ENCODE data around the gene RUVBL2.
A peak's percentile ranks its signal among the peaks of the same experiment; 100 is the strongest.

RUVBL2 gene

DNA sequence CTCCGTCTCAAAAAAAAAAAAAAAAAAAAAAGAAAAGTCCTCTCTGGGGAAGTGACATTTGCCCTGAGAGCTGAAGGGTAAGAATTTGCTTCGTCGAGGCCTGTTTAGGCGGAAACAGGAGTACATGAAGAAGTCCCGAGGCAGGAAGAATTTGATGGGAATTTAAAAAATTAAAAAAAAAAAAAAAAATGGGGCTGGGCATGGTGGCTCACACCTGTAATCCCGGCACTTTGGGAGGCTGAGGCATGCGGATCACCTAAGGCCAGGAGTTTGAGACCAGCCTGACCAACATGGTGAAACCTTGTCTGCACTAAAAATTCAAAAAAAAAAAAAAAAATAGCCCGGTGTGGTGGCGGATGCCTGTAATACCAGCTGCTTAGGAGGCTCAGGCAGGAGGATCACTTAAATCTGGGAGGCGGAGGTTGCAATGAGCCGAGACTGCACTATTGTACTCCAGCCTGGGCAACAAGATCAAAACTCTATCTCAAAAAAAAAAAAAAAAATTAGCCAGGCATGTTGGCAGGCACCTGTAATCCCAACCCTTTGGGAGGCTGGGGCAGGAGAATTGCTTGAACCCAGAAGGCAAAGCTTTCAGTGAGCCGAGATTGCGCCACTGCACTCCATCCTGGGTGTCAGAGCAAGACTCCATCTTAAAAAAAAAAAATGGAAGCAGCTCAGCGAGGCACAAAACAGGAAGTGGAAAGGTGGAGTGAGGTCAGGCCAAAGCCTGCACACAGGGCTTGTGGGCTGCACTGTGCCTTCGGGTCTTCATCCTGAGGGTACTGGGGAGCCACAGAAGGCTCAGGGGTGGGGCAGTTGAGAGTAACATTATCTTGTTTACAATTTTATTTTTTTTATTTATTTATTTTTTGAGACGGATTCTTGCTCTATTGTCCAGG is 34.1 kb upstream of the RUVBL2 start:
- no peak for DNase-seq (ENCODE audit: low spot score)
- no peak for TF ChIP-seq CTCF (IDR thresholded peaks at IDR 0.05; ENCODE audit: extremely low read depth, missing control alignments)

GRCh38 chr19:48961051-48961649 is 32.5 kb upstream of the RUVBL2 start:
- DNase-seq (ENCODE audit: low spot score) = no peak
- no peak for TF ChIP-seq CTCF (IDR thresholded peaks at IDR 0.05; ENCODE audit: extremely low read depth, missing control alignments)

GRCh38 chr19:48961673-48962028 is 32.0 kb upstream of the RUVBL2 start:
- no peak for DNase-seq (ENCODE audit: low spot score)
- TF ChIP-seq CTCF (IDR thresholded peaks at IDR 0.05; ENCODE audit: extremely low read depth, missing control alignments) = no peak

DNA sequence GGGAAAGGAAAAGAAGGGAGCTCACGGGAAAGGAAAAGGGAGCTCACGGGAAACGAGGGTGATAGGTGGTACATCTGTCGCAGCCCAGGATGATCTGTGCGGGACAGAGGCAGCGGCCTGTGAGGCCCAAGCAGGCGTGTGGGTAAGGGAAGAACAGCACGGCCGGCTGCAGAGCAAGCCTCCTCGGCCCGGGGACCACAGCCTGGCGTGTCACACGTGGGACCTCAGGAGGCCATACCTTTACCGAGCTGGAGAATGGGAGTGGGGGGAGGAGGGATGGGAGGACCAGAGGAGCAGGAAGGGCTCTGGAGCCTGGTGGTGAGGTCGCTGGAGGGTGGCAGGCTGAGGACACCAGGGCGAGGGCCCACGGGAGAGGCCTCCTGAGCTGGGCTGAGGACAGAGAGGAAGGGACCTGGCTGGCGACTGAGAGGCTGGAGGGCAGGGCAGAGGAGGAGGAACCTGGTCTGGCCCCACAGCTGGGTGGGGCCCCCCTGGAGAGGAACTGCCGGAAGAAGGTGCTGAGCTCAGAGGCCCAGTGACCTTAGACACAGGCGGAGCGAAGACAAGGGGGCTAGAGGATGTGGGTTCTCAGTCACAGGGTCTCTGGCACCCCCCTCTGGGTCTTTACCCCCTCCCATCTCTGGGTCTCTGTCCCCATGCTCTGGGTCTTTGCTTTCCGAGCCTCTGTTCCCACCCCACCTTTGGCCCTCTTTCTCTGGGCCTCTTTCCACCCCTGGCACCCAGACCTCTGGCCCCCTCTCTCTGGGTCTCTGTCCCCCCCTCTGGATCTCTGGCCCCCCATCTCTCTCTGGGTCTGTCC is 31.4 kb upstream of the RUVBL2 start:
- DNase-seq (ENCODE audit: low spot score) = peak; percentile 89
- TF ChIP-seq CTCF (IDR thresholded peaks at IDR 0.05; ENCODE audit: extremely low read depth, missing control alignments) = no peak

DNA sequence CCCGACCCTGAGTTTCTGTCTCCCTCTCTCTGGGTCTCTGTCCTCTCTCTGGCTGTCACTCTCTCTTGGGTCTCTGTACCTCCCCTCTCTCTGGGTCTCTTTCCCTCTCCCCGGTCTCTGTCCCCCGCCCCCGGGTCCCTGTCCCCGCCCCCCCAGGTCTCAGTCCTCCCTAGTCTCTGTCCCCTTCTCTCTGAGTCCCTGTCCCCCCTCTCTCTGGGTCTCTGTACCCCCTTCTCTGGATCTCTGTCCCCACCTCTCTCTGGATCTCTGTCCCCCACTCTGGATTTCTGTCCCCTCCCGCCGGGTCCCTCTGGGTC is 30.9 kb upstream of the RUVBL2 start:
- DNase-seq (ENCODE audit: low spot score) = no peak
- no peak for TF ChIP-seq CTCF (IDR thresholded peaks at IDR 0.05; ENCODE audit: extremely low read depth, missing control alignments)

DNA sequence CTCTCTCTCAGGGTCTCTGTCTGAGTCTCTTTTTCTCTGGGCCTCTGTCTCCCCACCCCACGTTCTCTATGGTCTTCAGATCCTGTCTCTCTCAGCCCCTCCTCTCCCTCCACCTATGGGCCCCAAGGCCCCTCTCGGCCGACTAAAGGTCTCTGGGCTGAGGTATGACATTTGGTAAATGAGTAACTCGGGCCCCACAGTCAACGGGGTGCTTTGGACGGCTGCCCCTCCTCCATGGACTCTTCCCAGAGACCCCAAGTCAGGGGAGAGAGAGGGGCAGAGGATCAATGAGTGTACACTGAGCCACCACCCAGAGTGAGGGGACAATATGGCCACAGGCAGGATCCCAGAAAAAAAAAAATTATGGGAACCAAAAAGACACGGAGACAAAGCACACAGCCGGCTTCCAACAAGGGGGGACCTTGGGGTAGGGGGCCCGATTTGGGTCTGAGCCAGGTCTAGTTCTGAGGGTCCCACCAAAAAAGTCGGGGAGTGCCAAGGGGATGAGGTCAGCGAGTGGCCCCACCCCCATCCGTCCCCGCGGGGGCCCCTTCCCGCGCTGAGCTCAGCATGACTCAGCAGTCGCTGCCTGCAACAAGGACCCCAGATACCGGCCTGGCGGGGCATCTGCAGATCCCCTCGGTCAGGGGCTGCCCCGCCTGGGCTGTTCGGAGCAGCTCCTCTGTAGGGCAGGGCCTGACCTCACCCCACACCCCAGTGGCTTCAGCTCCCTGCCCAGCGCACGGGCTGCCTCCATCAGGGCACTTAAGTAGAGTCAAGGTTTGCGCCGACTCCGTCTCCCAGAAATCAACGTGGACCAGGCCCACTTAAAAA is 30.1 kb upstream of the RUVBL2 start:
- no peak for TF ChIP-seq CTCF (IDR thresholded peaks at IDR 0.05; ENCODE audit: extremely low read depth, missing control alignments)
- peak; percentile 87 for DNase-seq (ENCODE audit: low spot score)

Data from GM20000 (cell line).